WERI-Rb-1 (cell line): ENCODE results near the gene PLOD3.
"Not testable (repeated sequence)": the region's sequence is repeated elsewhere in the genome, so short reads cannot be mapped to it uniquely, and the experiment has no call there.

Experiments used
- DNase-seq: peaks from one replicate; pipeline ENCODE4 v3.0.0-alpha.2; 2020
- H3K27ac ChIP-seq: fragments of 250-450 bp; sonication (Bioruptor Pico); 2 replicates; pipeline ENCODE4 v1.5.1; 2020; ENCODE audit warnings: mild to moderate bottlenecking, moderate library complexity
- H3K27me3 ChIP-seq: fragments of 250-450 bp; sonication (Bioruptor Pico); 2 replicates; pipeline ENCODE4 v1.5.1; 2021; ENCODE audit warnings: mild to moderate bottlenecking, low read depth, moderate library complexity; ENCODE audit not compliant: insufficient read depth, severe bottlenecking
- H3K36me3 ChIP-seq: fragments of 250-450 bp; sonication (Bioruptor Pico); 2 replicates; pipeline ENCODE4 v1.5.1; 2020; ENCODE audit warnings: mild to moderate bottlenecking, moderate library complexity
- H3K4me3 ChIP-seq: 2 replicates; pipeline ENCODE4 v1.5.1; 2011; ENCODE audit warnings: low read depth, mild to moderate bottlenecking, control low read depth, low read length
- H3K9me3 ChIP-seq: fragments of 250-450 bp; sonication (Bioruptor Pico); 2 replicates; pipeline ENCODE4 v1.5.1; 2021; ENCODE audit warnings: mild to moderate bottlenecking, moderate library complexity; ENCODE audit not compliant: severe bottlenecking
- TF ChIP-seq, protein P1 (sequence below): IDR thresholded peaks from 2 replicates; pipeline ENCODE4 v1.5.1; 2011; ENCODE audit warnings: low read depth, mild to moderate bottlenecking, control low read depth, inconsistent platforms, low read length

Gene PLOD3, protein sequence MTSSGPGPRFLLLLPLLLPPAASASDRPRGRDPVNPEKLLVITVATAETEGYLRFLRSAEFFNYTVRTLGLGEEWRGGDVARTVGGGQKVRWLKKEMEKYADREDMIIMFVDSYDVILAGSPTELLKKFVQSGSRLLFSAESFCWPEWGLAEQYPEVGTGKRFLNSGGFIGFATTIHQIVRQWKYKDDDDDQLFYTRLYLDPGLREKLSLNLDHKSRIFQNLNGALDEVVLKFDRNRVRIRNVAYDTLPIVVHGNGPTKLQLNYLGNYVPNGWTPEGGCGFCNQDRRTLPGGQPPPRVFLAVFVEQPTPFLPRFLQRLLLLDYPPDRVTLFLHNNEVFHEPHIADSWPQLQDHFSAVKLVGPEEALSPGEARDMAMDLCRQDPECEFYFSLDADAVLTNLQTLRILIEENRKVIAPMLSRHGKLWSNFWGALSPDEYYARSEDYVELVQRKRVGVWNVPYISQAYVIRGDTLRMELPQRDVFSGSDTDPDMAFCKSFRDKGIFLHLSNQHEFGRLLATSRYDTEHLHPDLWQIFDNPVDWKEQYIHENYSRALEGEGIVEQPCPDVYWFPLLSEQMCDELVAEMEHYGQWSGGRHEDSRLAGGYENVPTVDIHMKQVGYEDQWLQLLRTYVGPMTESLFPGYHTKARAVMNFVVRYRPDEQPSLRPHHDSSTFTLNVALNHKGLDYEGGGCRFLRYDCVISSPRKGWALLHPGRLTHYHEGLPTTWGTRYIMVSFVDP

DNA sequence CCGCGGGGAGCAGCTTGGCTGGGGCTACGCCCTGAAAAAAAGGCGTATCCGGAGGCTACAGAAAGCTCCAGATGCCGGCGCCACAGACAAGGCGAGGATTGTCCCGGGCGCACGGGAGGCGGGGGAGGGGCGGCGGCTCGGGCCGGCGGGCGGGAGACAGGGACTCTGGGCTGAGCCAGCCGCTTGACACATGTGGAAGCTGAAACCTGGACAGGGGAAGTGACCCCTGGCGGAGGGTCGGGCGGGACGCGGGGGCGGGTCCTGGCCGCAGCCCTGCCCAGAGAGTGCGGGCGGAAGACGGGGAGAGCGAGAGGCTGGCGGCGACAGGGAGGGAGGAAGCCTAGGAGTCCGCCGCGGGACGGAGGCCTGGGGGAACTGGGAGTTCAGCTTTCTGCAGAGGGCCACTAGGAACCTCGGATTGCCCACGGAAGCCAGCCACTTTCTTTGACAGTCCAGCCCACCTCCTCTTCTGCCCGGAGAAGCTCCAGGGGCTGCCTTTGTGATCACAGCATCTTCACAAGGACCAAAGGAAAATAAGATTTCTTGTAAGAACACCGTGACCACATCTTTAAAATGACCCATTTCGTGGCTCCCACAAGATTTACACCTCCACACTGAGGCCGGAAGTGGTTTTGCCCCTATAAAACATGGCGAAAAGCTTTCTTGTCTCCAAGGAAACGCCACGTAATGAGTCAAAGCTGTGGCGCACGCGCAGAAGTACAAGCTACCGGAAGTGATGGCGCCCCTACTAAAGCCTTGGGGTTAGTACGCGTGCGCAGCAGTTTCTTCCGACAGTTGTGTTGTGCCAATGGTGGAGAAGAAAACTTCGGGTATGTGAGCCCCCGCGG lies at the start of gene PLOD3, which contains the start of gene ZNHIT1:
Gene PLOD3 (minus strand): TSS at position 194 of the 848 bp plus-strand sequence. CDS start 307 bp downstream, outside the sequence.
Gene ZNHIT1 (plus strand): TSS at position 778 of the 848 bp plus-strand sequence. CDS start 31 bp downstream, at position 809.
- Histone ChIP-seq H3K4me3 (peak within 1 kb of the TSS; percentile 96), H3K36me3 (peaks cover 23% of the 10 kb centered on the region), H3K9me3 (no peaks in the 10 kb centered on the region), H3K27me3 (no peaks in the 10 kb centered on the region), H3K27ac (peak within 1 kb of the TSS; percentile 85)
- DNase-seq, result peak; percentile 97
- TF ChIP-seq, protein P1, sequence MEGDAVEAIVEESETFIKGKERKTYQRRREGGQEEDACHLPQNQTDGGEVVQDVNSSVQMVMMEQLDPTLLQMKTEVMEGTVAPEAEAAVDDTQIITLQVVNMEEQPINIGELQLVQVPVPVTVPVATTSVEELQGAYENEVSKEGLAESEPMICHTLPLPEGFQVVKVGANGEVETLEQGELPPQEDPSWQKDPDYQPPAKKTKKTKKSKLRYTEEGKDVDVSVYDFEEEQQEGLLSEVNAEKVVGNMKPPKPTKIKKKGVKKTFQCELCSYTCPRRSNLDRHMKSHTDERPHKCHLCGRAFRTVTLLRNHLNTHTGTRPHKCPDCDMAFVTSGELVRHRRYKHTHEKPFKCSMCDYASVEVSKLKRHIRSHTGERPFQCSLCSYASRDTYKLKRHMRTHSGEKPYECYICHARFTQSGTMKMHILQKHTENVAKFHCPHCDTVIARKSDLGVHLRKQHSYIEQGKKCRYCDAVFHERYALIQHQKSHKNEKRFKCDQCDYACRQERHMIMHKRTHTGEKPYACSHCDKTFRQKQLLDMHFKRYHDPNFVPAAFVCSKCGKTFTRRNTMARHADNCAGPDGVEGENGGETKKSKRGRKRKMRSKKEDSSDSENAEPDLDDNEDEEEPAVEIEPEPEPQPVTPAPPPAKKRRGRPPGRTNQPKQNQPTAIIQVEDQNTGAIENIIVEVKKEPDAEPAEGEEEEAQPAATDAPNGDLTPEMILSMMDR, result peak; percentile 22; the same call in 1 of the 2 replicates

DNA sequence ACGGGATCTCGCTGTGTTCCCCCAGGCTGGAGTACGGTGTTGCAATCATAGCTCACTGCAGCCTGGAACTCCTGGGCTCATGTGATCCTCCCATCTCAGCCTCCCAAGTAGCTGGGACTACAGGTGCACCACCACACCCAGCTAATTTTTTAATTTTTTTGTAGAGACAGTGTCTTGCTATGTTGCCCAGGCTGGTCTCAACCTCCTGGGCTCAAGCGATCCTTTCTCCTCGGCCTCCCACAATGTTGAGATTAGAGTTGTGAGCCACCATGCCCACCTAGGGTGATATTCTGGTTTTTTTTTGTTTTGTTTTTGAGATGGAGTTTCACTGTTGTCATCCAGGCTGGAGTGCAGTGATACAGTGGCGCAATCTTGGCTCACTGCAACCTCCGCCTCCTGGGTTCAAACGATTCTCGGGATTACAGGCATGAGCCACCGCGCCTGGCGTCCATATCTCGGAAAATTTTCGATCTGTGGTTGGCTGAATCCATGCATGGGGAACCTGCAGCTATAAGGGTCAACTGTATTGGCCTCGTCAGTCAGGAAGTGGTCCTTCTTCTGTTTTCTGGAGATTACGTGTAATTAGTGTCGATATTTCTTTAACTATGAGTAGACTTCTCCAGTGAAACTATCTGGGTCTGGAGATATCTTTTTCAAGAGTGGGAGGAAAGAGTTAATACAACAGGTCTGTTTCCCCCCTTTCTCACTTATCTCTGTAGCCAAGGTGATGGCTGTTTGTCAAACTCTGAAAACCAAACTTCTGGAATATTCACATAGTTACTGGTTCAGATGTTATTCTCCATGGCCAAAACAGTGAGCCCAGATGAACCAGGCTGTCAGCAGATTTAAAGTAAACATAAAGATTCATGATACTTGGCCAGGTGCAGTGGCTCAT lies 48.5 kb upstream of the PLOD3 start:
- H3K27ac ChIP-seq, result no peak overlapping the region
- no peaks in the 10 kb centered on the region for H3K9me3 ChIP-seq
- no peaks in the 10 kb centered on the region for H3K36me3 ChIP-seq
- no peak for DNase-seq
- no peak overlapping the region for H3K4me3 ChIP-seq
- no peaks in the 10 kb centered on the region for H3K27me3 ChIP-seq
- TF ChIP-seq, protein P1, result no peak

DNA sequence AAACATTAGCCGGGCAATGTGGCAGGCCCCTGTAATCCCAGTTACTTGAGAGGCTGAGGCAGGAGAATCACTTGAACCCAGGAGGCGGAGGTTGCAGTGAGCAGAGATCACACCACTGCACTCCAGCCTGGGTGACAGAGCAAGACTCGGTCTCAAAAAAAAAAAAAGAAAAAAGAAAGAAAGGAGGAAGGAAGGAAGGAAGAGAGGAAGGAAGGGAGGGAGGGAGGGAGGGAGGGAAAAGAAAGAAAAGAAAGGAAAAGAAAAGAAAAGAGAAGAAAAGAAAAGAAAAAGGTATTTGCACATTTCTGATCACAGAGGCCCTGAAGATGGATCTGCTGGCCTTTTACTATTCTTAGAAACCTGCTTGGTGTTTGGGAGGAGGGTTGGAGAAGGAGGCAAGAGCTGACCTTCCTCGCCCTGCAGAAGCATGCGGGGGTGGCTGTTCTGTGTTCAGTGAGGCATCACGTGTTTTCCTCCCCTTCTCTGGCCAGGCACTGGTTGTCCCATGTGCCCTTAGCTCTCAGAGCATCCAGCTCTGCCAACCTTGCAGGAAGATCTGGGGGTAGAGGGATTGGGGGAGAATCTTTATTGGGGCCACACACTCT lies 46.8 kb upstream of the PLOD3 start:
- H3K27ac ChIP-seq, H3K27me3 ChIP-seq, DNase-seq, H3K36me3 ChIP-seq, H3K4me3 ChIP-seq, H3K9me3 ChIP-seq: not testable (repeated sequence)

DNA sequence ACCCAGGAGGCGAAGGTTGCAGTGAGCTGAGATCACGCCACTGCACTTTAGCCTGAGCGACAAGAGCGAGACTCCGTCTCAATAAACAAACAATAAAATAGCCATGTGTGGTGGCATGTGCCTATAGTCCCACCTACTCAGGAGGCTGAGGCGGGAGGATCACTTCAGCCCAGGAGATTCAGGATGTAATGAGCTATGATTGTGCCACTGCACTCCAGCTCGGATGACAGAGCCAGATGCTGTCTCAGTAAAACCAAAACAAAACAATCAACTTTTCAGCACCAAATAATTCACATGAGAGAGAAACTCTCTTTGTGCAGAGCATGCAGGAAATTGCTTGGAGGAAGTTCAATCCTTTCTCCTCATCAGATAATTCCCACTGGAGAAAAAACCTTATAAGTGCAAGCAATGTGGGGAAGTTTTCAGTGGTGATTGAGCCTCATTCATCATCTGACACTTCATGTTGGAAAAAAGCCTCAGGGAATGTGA lies 40.9 kb upstream of the PLOD3 start:
- Histone ChIP-seq H3K4me3 (no peak overlapping the region), H3K27me3 (peaks cover 57% of the 10 kb centered on the region), H3K36me3 (no peaks in the 10 kb centered on the region), H3K9me3 (no peaks in the 10 kb centered on the region), H3K27ac (no peak overlapping the region)
- no peak for DNase-seq
- TF ChIP-seq, protein P1, result no peak

DNA sequence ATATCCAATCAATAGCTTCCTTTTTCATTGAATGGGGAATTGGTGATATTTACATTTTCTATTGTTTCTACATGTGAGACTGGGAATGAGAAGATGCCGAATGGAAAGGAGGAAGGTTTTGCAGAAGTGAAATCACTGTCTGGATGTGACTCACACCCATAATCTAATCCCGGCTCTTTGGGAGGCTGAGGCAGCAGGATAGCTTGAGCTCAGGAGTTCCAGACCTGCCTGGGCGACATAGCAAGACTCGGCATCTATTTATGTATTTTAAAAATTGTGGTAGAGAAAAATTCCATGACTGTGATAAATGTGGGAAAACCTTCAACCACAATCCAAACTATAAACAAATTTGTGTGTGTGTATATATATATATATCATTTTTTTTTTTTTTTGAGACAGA lies 38.4 kb upstream of the PLOD3 start:
- TF ChIP-seq, protein P1, result no peak
- Histone ChIP-seq H3K9me3 (no peaks in the 10 kb centered on the region), H3K27ac (no peak overlapping the region), H3K4me3 (no peak overlapping the region), H3K36me3 (peaks cover 1% of the 10 kb centered on the region), H3K27me3 (peaks cover 66% of the 10 kb centered on the region)
- DNase-seq, result no peak

DNA sequence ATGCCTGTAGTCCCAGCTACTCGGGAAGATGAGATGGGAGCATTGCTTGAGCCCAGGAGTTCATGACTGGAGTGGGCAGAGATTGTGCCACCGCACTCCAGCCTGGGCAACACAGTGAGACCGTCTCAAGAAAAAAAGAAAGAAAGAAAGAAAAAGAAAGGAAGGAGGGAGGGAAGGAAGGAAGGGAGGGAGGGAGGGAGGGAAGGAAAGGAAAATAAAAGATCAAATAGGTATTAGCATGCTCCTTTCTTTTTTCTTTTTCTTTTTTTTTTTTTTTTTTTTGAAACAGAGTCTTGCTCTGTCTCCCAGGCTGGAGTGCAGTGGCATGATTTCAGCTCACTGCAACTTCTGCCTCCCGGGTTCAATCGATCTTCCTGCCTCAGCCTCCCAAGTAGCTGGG lies 35.8 kb upstream of the PLOD3 start:
- peaks cover 49% of the 10 kb centered on the region for H3K27me3 ChIP-seq
- H3K36me3 ChIP-seq, result not testable (repeated sequence)

More for the DNA sequence above, 35.8 kb upstream of the PLOD3 start:
- not testable (repeated sequence) for H3K9me3 ChIP-seq, DNase-seq, H3K4me3 ChIP-seq, H3K27ac ChIP-seq
